Measurements from ENCODE around the gene CCDC89.
A peak's percentile ranks its signal among the peaks of the same experiment; 100 is the strongest.

Gene CCDC89

DNA sequence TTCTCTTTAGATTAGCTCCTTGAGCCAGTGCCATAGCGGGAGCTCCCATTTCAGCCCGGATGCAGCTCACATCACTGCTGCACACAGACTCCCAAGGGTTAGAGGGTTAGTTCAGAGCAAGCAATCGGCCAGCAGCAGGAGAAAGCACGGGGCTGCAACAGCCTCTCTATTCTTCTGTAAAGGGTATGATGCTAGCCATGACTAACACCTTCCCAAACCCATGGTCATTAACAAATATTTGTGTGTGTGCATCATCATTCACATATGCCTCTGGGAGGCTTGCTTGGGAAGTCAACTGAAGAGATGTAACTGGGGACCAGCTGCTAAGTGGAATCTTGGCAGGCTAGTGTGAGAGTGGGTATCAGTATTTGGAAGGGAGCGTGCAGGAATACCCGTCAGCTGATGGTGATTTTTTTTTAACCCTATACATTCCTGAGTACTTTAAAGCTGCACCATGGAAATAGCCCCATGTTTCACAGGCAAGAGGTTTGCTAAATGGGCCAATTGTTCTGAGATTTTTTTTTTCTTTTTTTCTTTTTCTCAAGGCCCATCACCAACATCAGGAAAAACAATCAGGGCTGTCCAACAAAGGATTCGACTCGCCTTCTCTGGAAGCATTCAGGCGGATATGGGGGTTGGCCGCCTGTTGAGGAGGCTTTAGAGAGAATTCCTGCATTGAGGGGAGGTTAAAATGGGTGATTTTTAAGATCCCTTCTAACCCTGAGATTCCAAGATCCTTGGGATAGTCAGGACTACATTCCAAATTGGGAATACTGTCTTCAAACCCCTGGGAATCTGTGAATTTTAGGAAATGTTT is 33.2 kb upstream of the CCDC89 start (continued):
- TF ChIP-seq ZNF518A (tag by site-specific recombination; conservative IDR thresholded peaks at IDR 0.05; ENCODE audit: low read depth) (peak; percentile 28; the same call in 1 of the 2 replicates), ZNF324 (tag by site-specific recombination; IDR thresholded peaks at IDR 0.05) (peak; percentile 69; the same call in 1 of the 2 replicates), ZNF37A (tag by site-specific recombination; IDR thresholded peaks at IDR 0.05) (no peak), ZSCAN23 (tag by site-specific recombination; IDR thresholded peaks at IDR 0.05) (no peak), ZNF626 (tag by site-specific recombination; IDR thresholded peaks at IDR 0.05) (no peak), BCL6B (tag by site-specific recombination; IDR thresholded peaks at IDR 0.05) (no peak), ZFP37 (tag by site-specific recombination; IDR thresholded peaks at IDR 0.05) (peak; percentile 80), ZNF248 (tag by site-specific recombination; IDR thresholded peaks at IDR 0.05) (no peak), ATF2 (tag by site-specific recombination; IDR thresholded peaks at IDR 0.05; ENCODE audit: low read depth) (no peak), ZNF654 (tag by site-specific recombination; IDR thresholded peaks at IDR 0.05; ENCODE audit: low read depth) (no peak), ZSCAN4 (tag by site-specific recombination; IDR thresholded peaks at IDR 0.05) (no peak), ZIC2 (tag by site-specific recombination; IDR thresholded peaks at IDR 0.05) (no peak), ZNF585B (tag by site-specific recombination; IDR thresholded peaks at IDR 0.05) (no peak), ZNF354C (tag by site-specific recombination; IDR thresholded peaks at IDR 0.05; ENCODE audit: borderline replicate concordance, low read depth) (no peak), KLF16 (tag by site-specific recombination; IDR thresholded peaks at IDR 0.05) (no peak), BCL11A (tag by site-specific recombination; IDR thresholded peaks at IDR 0.05; ENCODE audit: low read depth) (no peak), ZNF501 (tag by site-specific recombination; IDR thresholded peaks at IDR 0.05) (0 out of 2 replicates have a peak, but pooled peaks have one; percentile 41), ZNF596 (tag by site-specific recombination; IDR thresholded peaks at IDR 0.05) (no peak)
- TF ChIP-seq, protein P1, sequence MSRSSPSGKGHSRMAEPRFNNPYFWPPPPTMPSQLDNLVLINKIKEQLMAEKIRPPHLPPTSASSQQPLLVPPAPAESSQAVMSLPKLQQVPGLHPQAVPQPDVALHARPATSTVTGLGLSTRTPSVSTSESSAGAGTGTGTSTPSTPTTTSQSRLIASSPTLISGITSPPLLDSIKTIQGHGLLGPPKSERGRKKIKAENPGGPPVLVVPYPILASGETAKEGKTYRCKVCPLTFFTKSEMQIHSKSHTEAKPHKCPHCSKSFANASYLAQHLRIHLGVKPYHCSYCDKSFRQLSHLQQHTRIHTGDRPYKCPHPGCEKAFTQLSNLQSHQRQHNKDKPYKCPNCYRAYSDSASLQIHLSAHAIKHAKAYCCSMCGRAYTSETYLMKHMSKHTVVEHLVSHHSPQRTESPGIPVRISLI (tag by site-specific recombination; IDR thresholded peaks at IDR 0.05) = peak; percentile 94
- TF ChIP-seq, protein P2, sequence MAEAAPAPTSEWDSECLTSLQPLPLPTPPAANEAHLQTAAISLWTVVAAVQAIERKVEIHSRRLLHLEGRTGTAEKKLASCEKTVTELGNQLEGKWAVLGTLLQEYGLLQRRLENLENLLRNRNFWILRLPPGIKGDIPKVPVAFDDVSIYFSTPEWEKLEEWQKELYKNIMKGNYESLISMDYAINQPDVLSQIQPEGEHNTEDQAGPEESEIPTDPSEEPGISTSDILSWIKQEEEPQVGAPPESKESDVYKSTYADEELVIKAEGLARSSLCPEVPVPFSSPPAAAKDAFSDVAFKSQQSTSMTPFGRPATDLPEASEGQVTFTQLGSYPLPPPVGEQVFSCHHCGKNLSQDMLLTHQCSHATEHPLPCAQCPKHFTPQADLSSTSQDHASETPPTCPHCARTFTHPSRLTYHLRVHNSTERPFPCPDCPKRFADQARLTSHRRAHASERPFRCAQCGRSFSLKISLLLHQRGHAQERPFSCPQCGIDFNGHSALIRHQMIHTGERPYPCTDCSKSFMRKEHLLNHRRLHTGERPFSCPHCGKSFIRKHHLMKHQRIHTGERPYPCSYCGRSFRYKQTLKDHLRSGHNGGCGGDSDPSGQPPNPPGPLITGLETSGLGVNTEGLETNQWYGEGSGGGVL (tag by site-specific recombination; IDR thresholded peaks at IDR 0.05) = peak; percentile 30; the same call in 1 of the 2 replicates
- TF ChIP-seq, protein P3, sequence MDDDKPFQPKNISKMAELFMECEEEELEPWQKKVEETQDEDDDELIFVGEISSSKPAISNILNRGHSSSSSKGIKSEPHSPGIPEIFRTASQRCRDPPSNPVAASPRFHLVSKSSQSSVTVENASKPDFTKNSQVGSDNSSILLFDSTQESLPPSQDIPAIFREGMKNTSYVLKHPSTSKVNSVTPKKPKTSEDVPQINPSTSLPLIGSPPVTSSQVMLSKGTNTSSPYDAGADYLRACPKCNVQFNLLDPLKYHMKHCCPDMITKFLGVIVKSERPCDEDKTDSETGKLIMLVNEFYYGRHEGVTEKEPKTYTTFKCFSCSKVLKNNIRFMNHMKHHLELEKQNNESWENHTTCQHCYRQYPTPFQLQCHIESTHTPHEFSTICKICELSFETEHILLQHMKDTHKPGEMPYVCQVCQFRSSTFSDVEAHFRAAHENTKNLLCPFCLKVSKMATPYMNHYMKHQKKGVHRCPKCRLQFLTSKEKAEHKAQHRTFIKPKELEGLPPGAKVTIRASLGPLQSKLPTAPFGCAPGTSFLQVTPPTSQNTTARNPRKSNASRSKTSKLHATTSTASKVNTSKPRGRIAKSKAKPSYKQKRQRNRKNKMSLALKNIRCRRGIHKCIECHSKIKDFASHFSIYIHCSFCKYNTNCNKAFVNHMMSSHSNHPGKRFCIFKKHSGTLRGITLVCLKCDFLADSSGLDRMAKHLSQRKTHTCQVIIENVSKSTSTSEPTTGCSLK (tag by site-specific recombination; IDR thresholded peaks at IDR 0.05) = no peak
